OCI-LY1 (cell line): ENCODE results near the gene TRIM66.

ENCODE experiments used
- H2AFZ ChIP-seq: fragments of 200-600 bp; sonication (generic), shearing (Covaris generic); 2 replicates; pipeline ENCODE4 v1.6.0; 2014; ENCODE audit warnings: antibody characterized with exemption, mild to moderate bottlenecking, low read length
- H3F3A ChIP-seq: fragments of 200-600 bp; sonication (generic), shearing (Covaris generic); 2 replicates; pipeline ENCODE4 v1.6.0; 2014; ENCODE audit warnings: mild to moderate bottlenecking, antibody characterized with exemption, low read length, moderate library complexity; ENCODE audit not compliant: insufficient read depth
- H3K27ac ChIP-seq: fragments of 200-600 bp; sonication (generic); 2 replicates; pipeline ENCODE4 v1.5.1; 2014; ENCODE audit warnings: low read length, mixed run types, mild to moderate bottlenecking, low read depth; ENCODE audit not compliant: poor library complexity, severe bottlenecking
- H3K27me3 ChIP-seq: fragments of 200-600 bp; sonication (generic); 2 replicates; pipeline ENCODE4 v1.6.0; 2014; ENCODE audit warnings: antibody characterized with exemption, mild to moderate bottlenecking, low read length, moderate library complexity; ENCODE audit not compliant: insufficient read depth
- H3K36me3 ChIP-seq: fragments of 200-600 bp; sonication (generic); 2 replicates; pipeline ENCODE4 v1.6.1; 2014; ENCODE audit warnings: mild to moderate bottlenecking, antibody characterized with exemption, low read length, moderate library complexity, mixed read lengths; ENCODE audit not compliant: insufficient read depth
- H3K4me1 ChIP-seq: fragments of 200-600 bp; sonication (generic); 2 replicates; pipeline ENCODE4 v1.5.1; 2014; ENCODE audit warnings: mild to moderate bottlenecking, low read length, moderate library complexity; ENCODE audit not compliant: insufficient read depth, severe bottlenecking
- H3K4me2 ChIP-seq: fragments of 200-600 bp; sonication (generic), shearing (Covaris generic); 2 replicates; pipeline ENCODE4 v1.6.1; 2014; ENCODE audit warnings: low read length
- H3K4me3 ChIP-seq: fragments of 200-600 bp; sonication (generic); 2 replicates; pipeline ENCODE4 v1.5.1; 2014; ENCODE audit warnings: low read length, low read depth, mild to moderate bottlenecking, mixed read lengths; ENCODE audit not compliant: poor library complexity, severe bottlenecking
- H3K79me2 ChIP-seq: fragments of 200-600 bp; shearing (Covaris generic); 2 replicates; pipeline ENCODE4 v1.6.1; 2016; ENCODE audit warnings: mixed run types, low read length, mixed read lengths; ENCODE audit not compliant: insufficient read depth
- H3K9ac ChIP-seq: fragments of 200-600 bp; sonication (generic), shearing (Covaris generic); 2 replicates; pipeline ENCODE4 v1.6.1; 2014; ENCODE audit warnings: mild to moderate bottlenecking, low read length, mixed read lengths
- H3K9me2 ChIP-seq: fragments of 200-600 bp; sonication (generic), shearing (Covaris generic); 2 replicates; pipeline ENCODE4 v1.6.1; 2014; ENCODE audit warnings: low read depth, mild to moderate bottlenecking, low read length, mixed read lengths
- H3K9me3 ChIP-seq: fragments of 200-600 bp; shearing (Covaris generic); 2 replicates; pipeline ENCODE4 v1.6.1; 2014; ENCODE audit warnings: low read length, mixed read lengths
- H4K20me1 ChIP-seq: fragments of 200-600 bp; sonication (generic), shearing (Covaris generic); 2 replicates; pipeline ENCODE4 v1.6.0; 2016; ENCODE audit warnings: mild to moderate bottlenecking, low read length; ENCODE audit not compliant: insufficient read depth
- EZH2 ChIP-seq: fragments of 200-600 bp; sonication (generic), shearing (Covaris generic); IDR thresholded peaks from 2 replicates; pipeline ENCODE4 v1.8.0; 2017; ENCODE audit warnings: borderline replicate concordance, mixed run types, mild to moderate bottlenecking, antibody characterized with exemption, low read length, moderate library complexity, mixed read lengths
- TF ChIP-seq, protein P1 (sequence below): fragments of 200-600 bp; sonication (generic), shearing (Covaris generic); IDR thresholded peaks from 2 replicates; pipeline ENCODE4 v1.5.1; 2017; ENCODE audit warnings: mild to moderate bottlenecking, antibody characterized with exemption, low read length, moderate library complexity, mixed read lengths

Gene TRIM66

DNA sequence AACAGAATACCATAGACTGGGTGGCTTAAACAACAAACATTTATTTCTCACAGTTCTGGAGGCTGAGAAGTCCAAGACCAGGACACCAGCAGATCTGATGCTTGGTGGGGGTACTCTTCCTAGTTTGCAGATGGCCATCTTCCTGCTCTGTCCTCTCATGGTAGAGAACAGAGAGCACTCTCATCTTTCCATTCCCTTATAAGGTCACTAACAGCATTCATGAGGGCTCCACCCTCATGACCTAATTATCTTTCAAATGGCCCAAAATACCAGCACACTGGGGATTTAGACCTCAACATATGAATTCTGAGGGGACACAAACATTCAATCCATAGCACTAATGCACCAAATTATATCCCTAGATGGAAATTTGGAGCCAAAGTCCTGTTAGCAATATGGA, 94.5 kb downstream of the TRIM66 start:
- Histone ChIP-seq H4K20me1 (no peaks in the 10 kb centered on the region), H3K9me3 (no peaks in the 10 kb centered on the region), H3K36me3 (no peaks in the 10 kb centered on the region), H3F3A (no peaks in the 10 kb centered on the region), H3K79me2 (no peaks in the 10 kb centered on the region), H2AFZ (no peak overlapping the region), H3K4me3 (no peak overlapping the region), H3K9ac (no peak overlapping the region), H3K9me2 (no peaks in the 10 kb centered on the region), H3K4me2 (no peak overlapping the region), H3K27ac (no peak overlapping the region), H3K27me3 (no peaks in the 10 kb centered on the region), H3K4me1 (no peaks in the 10 kb centered on the region)
- no peak for TF ChIP-seq EZH2
- TF ChIP-seq, protein P1, sequence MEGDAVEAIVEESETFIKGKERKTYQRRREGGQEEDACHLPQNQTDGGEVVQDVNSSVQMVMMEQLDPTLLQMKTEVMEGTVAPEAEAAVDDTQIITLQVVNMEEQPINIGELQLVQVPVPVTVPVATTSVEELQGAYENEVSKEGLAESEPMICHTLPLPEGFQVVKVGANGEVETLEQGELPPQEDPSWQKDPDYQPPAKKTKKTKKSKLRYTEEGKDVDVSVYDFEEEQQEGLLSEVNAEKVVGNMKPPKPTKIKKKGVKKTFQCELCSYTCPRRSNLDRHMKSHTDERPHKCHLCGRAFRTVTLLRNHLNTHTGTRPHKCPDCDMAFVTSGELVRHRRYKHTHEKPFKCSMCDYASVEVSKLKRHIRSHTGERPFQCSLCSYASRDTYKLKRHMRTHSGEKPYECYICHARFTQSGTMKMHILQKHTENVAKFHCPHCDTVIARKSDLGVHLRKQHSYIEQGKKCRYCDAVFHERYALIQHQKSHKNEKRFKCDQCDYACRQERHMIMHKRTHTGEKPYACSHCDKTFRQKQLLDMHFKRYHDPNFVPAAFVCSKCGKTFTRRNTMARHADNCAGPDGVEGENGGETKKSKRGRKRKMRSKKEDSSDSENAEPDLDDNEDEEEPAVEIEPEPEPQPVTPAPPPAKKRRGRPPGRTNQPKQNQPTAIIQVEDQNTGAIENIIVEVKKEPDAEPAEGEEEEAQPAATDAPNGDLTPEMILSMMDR = no peak

DNA sequence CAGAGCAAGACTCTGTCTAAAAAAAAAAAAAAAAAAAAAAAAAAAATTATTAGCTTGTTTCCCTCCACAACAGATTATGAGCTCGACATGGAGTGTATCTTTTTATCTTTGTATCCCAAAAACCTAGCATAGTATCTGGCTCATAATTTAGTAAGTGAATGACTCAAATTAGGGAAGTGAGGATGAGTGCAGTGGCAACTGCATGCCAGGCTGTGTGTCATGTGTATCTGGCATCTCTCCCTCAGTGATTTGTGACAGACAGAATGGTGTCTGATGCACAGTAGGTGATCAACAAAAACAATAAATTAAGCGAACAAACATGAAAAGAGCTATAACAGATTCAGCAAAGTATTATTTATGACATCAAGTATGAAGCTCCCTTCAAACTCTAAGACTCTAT, 95.7 kb downstream of the TRIM66 start:
- no peaks in the 10 kb centered on the region for H3K79me2 ChIP-seq
- TF ChIP-seq, protein P1 = no peak
- no peak for TF ChIP-seq EZH2
- H3K27ac ChIP-seq = no peak overlapping the region
- no peak overlapping the region for H3K4me3 ChIP-seq
- no peak overlapping the region for H3K9ac ChIP-seq
- no peaks in the 10 kb centered on the region for H3F3A ChIP-seq
- H4K20me1 ChIP-seq = no peaks in the 10 kb centered on the region
- no peaks in the 10 kb centered on the region for H3K36me3 ChIP-seq
- H3K4me2 ChIP-seq = no peak overlapping the region
- no peaks in the 10 kb centered on the region for H3K9me3 ChIP-seq
- no peaks in the 10 kb centered on the region for H3K27me3 ChIP-seq
- no peaks in the 10 kb centered on the region for H3K9me2 ChIP-seq
- H2AFZ ChIP-seq = no peak overlapping the region
- H3K4me1 ChIP-seq = no peaks in the 10 kb centered on the region

DNA sequence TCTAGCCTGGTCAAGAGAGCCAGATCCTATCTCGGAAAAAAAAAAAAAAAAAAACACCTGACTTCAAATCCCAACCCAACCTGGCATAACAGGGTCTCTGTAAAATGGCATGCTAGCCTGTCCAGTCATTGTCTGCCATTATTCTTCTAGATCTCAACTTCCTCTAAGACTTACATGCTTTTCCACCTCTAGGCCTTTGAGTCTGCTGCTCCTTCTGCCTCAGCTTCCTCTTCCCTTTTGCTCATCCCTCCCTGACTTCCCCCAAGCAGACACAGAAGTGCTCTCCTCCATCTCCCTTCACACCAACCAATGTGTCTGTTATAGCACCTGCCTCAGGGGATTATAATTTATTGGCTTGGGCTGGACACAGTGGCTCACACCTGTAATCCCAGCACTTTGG, 96.3 kb downstream of the TRIM66 start:
- Histone ChIP-seq H3K9ac (no peak overlapping the region), H3K36me3 (no peaks in the 10 kb centered on the region), H3K9me2 (no peaks in the 10 kb centered on the region), H3K27ac (no peak overlapping the region), H3F3A (no peaks in the 10 kb centered on the region), H3K4me1 (no peaks in the 10 kb centered on the region), H3K4me2 (no peak overlapping the region), H3K4me3 (no peak overlapping the region), H3K79me2 (no peaks in the 10 kb centered on the region), H3K9me3 (no peaks in the 10 kb centered on the region), H4K20me1 (no peaks in the 10 kb centered on the region), H3K27me3 (no peaks in the 10 kb centered on the region), H2AFZ (no peak overlapping the region)
- TF ChIP-seq, protein P1 = no peak
- TF ChIP-seq EZH2 = no peak
